ENCODE measurements around the gene PCDH15.

GRCh38 chr10:53852450-53853175 lies 948.4 kb downstream of the PCDH15 start:
- TF ChIP-seq UBTF (CRISPR knock-in tag; IDR thresholded peaks at IDR 0.05) (no peak), ZNF24 (IDR thresholded peaks at IDR 0.05) (no peak), SP140L (CRISPR knock-in tag; IDR thresholded peaks at IDR 0.05; ENCODE audit: borderline replicate concordance) (no peak), STAT5B (CRISPR knock-in tag; IDR thresholded peaks at IDR 0.05) (no peak), ARNT (IDR thresholded peaks at IDR 0.05) (no peak), NFAT5 (CRISPR knock-in tag; IDR thresholded peaks at IDR 0.05) (no peak), ZNF232 (CRISPR knock-in tag; IDR thresholded peaks at IDR 0.05; ENCODE audit: borderline replicate concordance) (no peak), HIC2 (CRISPR knock-in tag; IDR thresholded peaks at IDR 0.05; ENCODE audit: low read depth) (no peak), ZNF713 (CRISPR knock-in tag; IDR thresholded peaks at IDR 0.05) (no peak), CTCF (CRISPR knock-in tag; IDR thresholded peaks at IDR 0.05) (no peak), ZNF83 (CRISPR knock-in tag; IDR thresholded peaks at IDR 0.05; ENCODE audit: borderline replicate concordance) (no peak)

Measured in HepG2 (cell line).